ENCODE measurements around the gene AGPAT2.

- no peak for TF ChIP-seq EZH2 (IDR thresholded peaks at IDR 0.05; ENCODE audit: low read depth, unreplicated experiment)
- TF ChIP-seq, protein P1, sequence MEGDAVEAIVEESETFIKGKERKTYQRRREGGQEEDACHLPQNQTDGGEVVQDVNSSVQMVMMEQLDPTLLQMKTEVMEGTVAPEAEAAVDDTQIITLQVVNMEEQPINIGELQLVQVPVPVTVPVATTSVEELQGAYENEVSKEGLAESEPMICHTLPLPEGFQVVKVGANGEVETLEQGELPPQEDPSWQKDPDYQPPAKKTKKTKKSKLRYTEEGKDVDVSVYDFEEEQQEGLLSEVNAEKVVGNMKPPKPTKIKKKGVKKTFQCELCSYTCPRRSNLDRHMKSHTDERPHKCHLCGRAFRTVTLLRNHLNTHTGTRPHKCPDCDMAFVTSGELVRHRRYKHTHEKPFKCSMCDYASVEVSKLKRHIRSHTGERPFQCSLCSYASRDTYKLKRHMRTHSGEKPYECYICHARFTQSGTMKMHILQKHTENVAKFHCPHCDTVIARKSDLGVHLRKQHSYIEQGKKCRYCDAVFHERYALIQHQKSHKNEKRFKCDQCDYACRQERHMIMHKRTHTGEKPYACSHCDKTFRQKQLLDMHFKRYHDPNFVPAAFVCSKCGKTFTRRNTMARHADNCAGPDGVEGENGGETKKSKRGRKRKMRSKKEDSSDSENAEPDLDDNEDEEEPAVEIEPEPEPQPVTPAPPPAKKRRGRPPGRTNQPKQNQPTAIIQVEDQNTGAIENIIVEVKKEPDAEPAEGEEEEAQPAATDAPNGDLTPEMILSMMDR (conservative IDR thresholded peaks at IDR 0.05; ENCODE audit: low read depth in 2 of 2) = no peak
- TF ChIP-seq POLR2AphosphoS5 (IDR thresholded peaks at IDR 0.05; ENCODE audit: low read depth) = no peak
- TF ChIP-seq EZH2phosphoT487 (IDR thresholded peaks at IDR 0.05; ENCODE audit: unreplicated experiment) = no peak
- no peak for TF ChIP-seq ETS1 (IDR thresholded peaks at IDR 0.05)
Observed at GRCh38 chr9:136668983-136669790, 18.1 kb downstream of the AGPAT2 start.
